ENCODE data around the gene DDX24.

DNA sequence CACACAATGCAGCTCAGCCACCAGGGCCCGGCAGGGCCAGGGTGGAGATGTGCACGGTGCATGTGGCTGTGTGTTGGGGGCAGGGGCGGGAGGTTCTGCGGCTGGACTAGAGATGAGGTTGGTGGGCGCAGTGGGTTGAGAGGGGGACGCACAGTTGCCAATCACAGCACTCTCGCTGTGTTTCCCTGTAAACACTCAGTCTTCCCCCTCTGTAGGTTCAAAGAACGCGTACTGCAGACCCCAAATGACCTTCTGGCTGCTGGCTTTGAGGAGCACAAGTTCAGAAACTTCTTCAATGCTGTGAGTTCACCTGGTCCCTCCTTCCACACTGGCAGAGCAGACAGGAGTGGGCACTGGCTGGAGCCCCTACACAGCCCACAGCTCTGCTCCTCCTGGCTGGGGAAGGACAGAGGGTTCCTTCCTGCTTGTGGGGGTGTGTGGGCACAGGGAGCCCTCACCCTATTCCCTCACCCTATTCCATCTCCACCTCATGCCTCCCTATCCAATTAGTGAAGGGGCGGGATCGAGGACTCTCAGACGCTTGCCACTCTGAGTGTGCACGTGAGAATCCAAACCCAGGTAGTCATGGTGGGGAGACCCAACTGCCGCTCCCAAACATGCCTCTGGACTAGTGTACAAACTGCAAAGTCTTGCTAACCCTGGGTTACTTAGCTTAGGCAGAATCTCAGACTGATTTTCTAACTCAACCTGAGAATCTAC is 37.1 kb downstream of the DDX24 start:
- TF ChIP-seq, protein P1, sequence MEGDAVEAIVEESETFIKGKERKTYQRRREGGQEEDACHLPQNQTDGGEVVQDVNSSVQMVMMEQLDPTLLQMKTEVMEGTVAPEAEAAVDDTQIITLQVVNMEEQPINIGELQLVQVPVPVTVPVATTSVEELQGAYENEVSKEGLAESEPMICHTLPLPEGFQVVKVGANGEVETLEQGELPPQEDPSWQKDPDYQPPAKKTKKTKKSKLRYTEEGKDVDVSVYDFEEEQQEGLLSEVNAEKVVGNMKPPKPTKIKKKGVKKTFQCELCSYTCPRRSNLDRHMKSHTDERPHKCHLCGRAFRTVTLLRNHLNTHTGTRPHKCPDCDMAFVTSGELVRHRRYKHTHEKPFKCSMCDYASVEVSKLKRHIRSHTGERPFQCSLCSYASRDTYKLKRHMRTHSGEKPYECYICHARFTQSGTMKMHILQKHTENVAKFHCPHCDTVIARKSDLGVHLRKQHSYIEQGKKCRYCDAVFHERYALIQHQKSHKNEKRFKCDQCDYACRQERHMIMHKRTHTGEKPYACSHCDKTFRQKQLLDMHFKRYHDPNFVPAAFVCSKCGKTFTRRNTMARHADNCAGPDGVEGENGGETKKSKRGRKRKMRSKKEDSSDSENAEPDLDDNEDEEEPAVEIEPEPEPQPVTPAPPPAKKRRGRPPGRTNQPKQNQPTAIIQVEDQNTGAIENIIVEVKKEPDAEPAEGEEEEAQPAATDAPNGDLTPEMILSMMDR (conservative IDR thresholded peaks at IDR 0.05 in 1 of 2, IDR thresholded peaks at IDR 0.05 in 1 of 2; ENCODE audit: extremely low read depth in 1 of 2, insufficient read depth in 1 of 2, low read depth in 1 of 2, low read length in 2 of 2) = no peak
- TF ChIP-seq EZH2 (IDR thresholded peaks at IDR 0.05; ENCODE audit: borderline replicate concordance, low read length) = no peak
